Ovary (tissue), 9 donors: ENCODE data around the gene CHFR. TPM values are rescaled to one million over a fixed set of nuclear protein-coding genes. Genes with fewer than 3 reads are reported as not detected.

Experiments used
- DNase-seq, 5 donors: peaks; one replicate each; pipeline ENCODE4 v3.0.0-alpha.2; 2019 to 2020
- H3K27ac ChIP-seq, 2 donors: fragments of 200-600 bp; one replicate each; pipeline versions ENCODE4 v1.5.1 to v1.8.0; 2019 to 2022
- H3K27me3 ChIP-seq: fragments of 200-600 bp; one replicate; pipeline ENCODE4 v1.8.0; 2022
- H3K36me3 ChIP-seq: fragments of 200-600 bp; sonication (generic); one replicate; pipeline ENCODE4 v1.5.1; 2019
- H3K4me1 ChIP-seq: one replicate; pipeline ENCODE4 v1.8.1; 2013; ENCODE audit warnings: mild to moderate bottlenecking, moderate library complexity; ENCODE audit not compliant: insufficient read depth
- H3K4me3 ChIP-seq: fragments of 200-600 bp; sonication (generic); one replicate; pipeline ENCODE4 v1.5.1; 2017
- H3K9me3 ChIP-seq, 2 donors: fragments of 200-600 bp in 1 of 2; sonication (generic) in 1 of 2; one replicate each; pipeline versions ENCODE4 v1.5.1 to v1.8.1; 2013 to 2019; ENCODE audit warnings: mild to moderate bottlenecking in 1 of 2, moderate library complexity in 1 of 2
- EP300 ChIP-seq: sonication (generic); formaldehyde crosslinking; IDR thresholded peaks from one replicate; pipeline ENCODE4 v1.6.1; 2017; ENCODE audit warnings: antibody characterized with exemption
- POLR2A ChIP-seq: fragments of 450-650 bp; IDR thresholded peaks from one replicate; pipeline ENCODE4 v1.6.1; 2017; ENCODE audit warnings: antibody characterized with exemption, mild to moderate bottlenecking, moderate library complexity
- WGBS, 3 donors: extraction: QIAGEN DNeasy Blood & Tissue Kit in 1 of 3; methylation state at CpG; one replicate each; pipeline versions ENCODE4 v1.1.5 to v1.1.7; 2013 to 2017; 5-methylcytosine and 5-hydroxymethylcytosine counted together
- intact Hi-C, 4 donors: fragments of 100-400 bp; cut with DNase I; formaldehyde crosslinking; loops; one replicate each; pipeline versions ENCODE4 v1.11.0 to v1.15.1; 2022 to 2023
- polyA plus RNA-seq, 2 donors: library from polyadenylated mRNA; stranded (reverse); fragments of 200-250 nt in 1 of 2; fragments of 350-450 nt in 1 of 2; fragmentation: Illumina TruSeq in 1 of 2; extraction: RNeasy Lipid Tissue Mini Kit (QIAGEN cat#74804) in 1 of 2; gene quantifications; one replicate each; pipeline ENCODE4 v1.2.3, GENCODE V29; 2013 to 2014
- total RNA-seq, 7 donors: library from RNA; depleted of rRNA in 2 of 7; stranded (reverse); fragments of >200 nt in 2 of 7; fragmentation: NEBNext Ultra II Directional in 3 of 7; extraction: Animal tissue kit (Norgen Biotek cat#: 25700) in 3 of 7; gene quantifications; one replicate each; pipeline versions ENCODE4 v1.1.0 to v1.2.4, GENCODE V29; 2016 to 2023
- TF ChIP-seq, protein P1 (sequence below), 3 donors: fragments of 450-650 bp in 2 of 3; fragments of 200-600 bp in 1 of 3; IDR thresholded peaks; one replicate each; pipeline versions ENCODE4 v1.5.1 to v1.8.0; 2016 to 2022; ENCODE audit warnings: antibody characterized with exemption in 3 of 3, mild to moderate bottlenecking in 1 of 3
- donor health status: DM: no; HTN: no; CAD: no; lungs with moderate emphysema.
- donor health status: DM: no; HTN: no; CAD: no.
- donor health status: Bipolar disorder and iron deficiency.
- donor health status: DM: yes; HTN: yes; CAD: no.
- donor health status: DM: no; HTN: no; CAD: no.
- donor health status: DM: yes; HTN: yes; CAD: no.

The CHFR gene
- total and polyA plus RNA-seq, 9 donors, result 11.7 to 36.4 (median 17.5) TPM

- peaks cover 10 to 59% of the 10 kb centered on the region in 2 donors for H3K9me3 ChIP-seq
- intact Hi-C loops, result no loop called here
- H3K4me3 ChIP-seq, result no peak overlapping the region
- no peak for DNase-seq
- H3K27me3 ChIP-seq, result no peaks in the 10 kb centered on the region
- no peaks in the 10 kb centered on the region for H3K4me1 ChIP-seq
- TF ChIP-seq POLR2A (no peak), EP300 (no peak)
- TF ChIP-seq, protein P1, sequence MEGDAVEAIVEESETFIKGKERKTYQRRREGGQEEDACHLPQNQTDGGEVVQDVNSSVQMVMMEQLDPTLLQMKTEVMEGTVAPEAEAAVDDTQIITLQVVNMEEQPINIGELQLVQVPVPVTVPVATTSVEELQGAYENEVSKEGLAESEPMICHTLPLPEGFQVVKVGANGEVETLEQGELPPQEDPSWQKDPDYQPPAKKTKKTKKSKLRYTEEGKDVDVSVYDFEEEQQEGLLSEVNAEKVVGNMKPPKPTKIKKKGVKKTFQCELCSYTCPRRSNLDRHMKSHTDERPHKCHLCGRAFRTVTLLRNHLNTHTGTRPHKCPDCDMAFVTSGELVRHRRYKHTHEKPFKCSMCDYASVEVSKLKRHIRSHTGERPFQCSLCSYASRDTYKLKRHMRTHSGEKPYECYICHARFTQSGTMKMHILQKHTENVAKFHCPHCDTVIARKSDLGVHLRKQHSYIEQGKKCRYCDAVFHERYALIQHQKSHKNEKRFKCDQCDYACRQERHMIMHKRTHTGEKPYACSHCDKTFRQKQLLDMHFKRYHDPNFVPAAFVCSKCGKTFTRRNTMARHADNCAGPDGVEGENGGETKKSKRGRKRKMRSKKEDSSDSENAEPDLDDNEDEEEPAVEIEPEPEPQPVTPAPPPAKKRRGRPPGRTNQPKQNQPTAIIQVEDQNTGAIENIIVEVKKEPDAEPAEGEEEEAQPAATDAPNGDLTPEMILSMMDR (IDR thresholded peaks at IDR 0.05), result no peak
- WGBS, 3 donors, result 98 to 99% (median 98%) methylated on average over 8 of the region's 8 CpGs
- no peaks in the 10 kb centered on the region for H3K36me3 ChIP-seq
- no peak overlapping the region for H3K27ac ChIP-seq
Measured at GRCh38 chr12:132925597-132926414, 38.4 kb upstream of the CHFR start.

- intact Hi-C loops, result no loop called here
- Histone ChIP-seq H3K27me3 (no peaks in the 10 kb centered on the region), H3K9me3 (peaks cover 10 to 52% of the 10 kb centered on the region in 2 donors), H3K36me3 (no peaks in the 10 kb centered on the region), H3K27ac (no peak overlapping the region), H3K4me3 (no peak overlapping the region), H3K4me1 (no peaks in the 10 kb centered on the region)
- 96 to 100% (median 97%) methylated on average over 3 of the region's 3 CpGs for WGBS, 3 donors
- no peak for DNase-seq
- TF ChIP-seq, protein P1 (IDR thresholded peaks at IDR 0.05), result no peak
- no peak for TF ChIP-seq EP300
- no peak for TF ChIP-seq POLR2A
Measured at GRCh38 chr12:132924356-132924755, 37.0 kb upstream of the CHFR start.

GRCh38 chr12:132923356-132923909 is 36.0 kb upstream of the CHFR start:
- TF ChIP-seq, protein P1 (IDR thresholded peaks at IDR 0.05), result no peak
- TF ChIP-seq EP300 (no peak), POLR2A (no peak)
- 54 to 78% (median 57%) methylated on average over 1 of the region's 1 CpG for WGBS, 3 donors
- Histone ChIP-seq H3K27ac (no peak overlapping the region), H3K9me3 (peaks cover 10 to 44% of the 10 kb centered on the region in 2 donors), H3K27me3 (no peaks in the 10 kb centered on the region), H3K4me1 (no peaks in the 10 kb centered on the region), H3K4me3 (no peak overlapping the region), H3K36me3 (no peaks in the 10 kb centered on the region)
- intact Hi-C loops, result no loop called here
- DNase-seq, result no peak

DNA sequence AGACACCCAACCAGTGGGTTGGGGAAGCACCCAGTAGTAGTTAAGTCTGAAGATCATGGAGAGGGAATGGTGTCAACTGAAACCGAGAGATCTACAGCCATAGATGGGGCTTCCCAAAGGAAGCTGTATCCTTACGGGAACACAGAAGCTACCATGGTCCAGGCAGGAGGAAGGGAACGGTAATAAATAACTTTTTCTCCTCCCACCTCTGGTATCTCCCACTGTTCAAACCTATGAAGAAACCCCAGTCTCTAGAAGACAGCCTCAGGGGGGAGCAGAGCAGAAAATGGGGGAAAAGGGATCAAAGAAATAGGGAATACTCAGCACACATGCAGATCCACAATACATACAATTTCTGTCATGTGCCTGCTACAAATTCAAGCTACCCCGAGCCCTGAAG is 35.3 kb upstream of the CHFR start:
- H3K4me1 ChIP-seq, result no peaks in the 10 kb centered on the region
- no peak overlapping the region for H3K27ac ChIP-seq
- H3K36me3 ChIP-seq, result no peaks in the 10 kb centered on the region
- no peak for DNase-seq
- intact Hi-C loops, result no loop called here
- TF ChIP-seq, protein P1 (IDR thresholded peaks at IDR 0.05), result no peak
- TF ChIP-seq EP300 (no peak), POLR2A (no peak)
- no peaks in the 10 kb centered on the region for H3K27me3 ChIP-seq
- peaks cover 10 to 49% of the 10 kb centered on the region in 2 donors for H3K9me3 ChIP-seq
- 95 to 97% (median 95%) methylated on average over 4 of the region's 4 CpGs for WGBS, 3 donors
- H3K4me3 ChIP-seq, result no peak overlapping the region
